Upper lobe of left lung (tissue), 6 donors: Measurements from ENCODE around the gene IGSF9. TPM values are rescaled to one million over a fixed set of nuclear protein-coding genes. Genes with fewer than 3 reads are reported as not detected.

Experiments used
- ATAC-seq, 2 donors: fragments of 200-7000 bp; cut with Tn5 transposase; one replicate each; pipeline ENCODE4 v1.9.1; 2022; ENCODE audit warnings: mild to moderate bottlenecking in 2 of 2, moderate library complexity in 2 of 2; ENCODE audit not compliant: low FRiP score in 2 of 2
- DNase-seq, 2 donors: peaks; one replicate each; pipeline ENCODE4 v3.0.0-alpha.2; 2019 to 2020
- H3K27ac ChIP-seq, 4 donors: fragments of 200-600 bp; sonication (generic); one replicate each; pipeline ENCODE4 v1.5.1; 2016 to 2019
- H3K27me3 ChIP-seq, 4 donors: fragments of 200-600 bp; sonication (generic); one replicate each; pipeline ENCODE4 v1.5.1; 2017 to 2019
- H3K36me3 ChIP-seq, 4 donors: fragments of 200-600 bp; sonication (generic); one replicate each; pipeline ENCODE4 v1.5.1; 2016 to 2019
- H3K4me1 ChIP-seq, 4 donors: fragments of 200-600 bp; sonication (generic); one replicate each; pipeline ENCODE4 v1.5.1; 2018 to 2019
- H3K4me3 ChIP-seq, 4 donors: fragments of 200-600 bp; sonication (generic); one replicate each; pipeline ENCODE4 v1.5.1; 2017 to 2019; ENCODE audit warnings: mild to moderate bottlenecking in 2 of 4, moderate library complexity in 1 of 4
- H3K9me3 ChIP-seq, 4 donors: fragments of 200-600 bp; sonication (generic); one replicate each; pipeline ENCODE4 v1.5.1; 2018 to 2019
- EP300 ChIP-seq, 4 donors: sonication (generic); formaldehyde crosslinking; IDR thresholded peaks; one replicate each; pipeline ENCODE4 v1.5.1; 2017; ENCODE audit warnings: antibody characterized with exemption in 4 of 4, control low read depth in 2 of 4
- POLR2A ChIP-seq, 4 donors: fragments of 450-650 bp; IDR thresholded peaks; one replicate each; pipeline ENCODE4 v1.5.1; 2016 to 2017; ENCODE audit warnings: antibody characterized with exemption in 4 of 4, mild to moderate bottlenecking in 2 of 4
- POLR2AphosphoS5 ChIP-seq, 2 donors: sonication (generic); formaldehyde crosslinking; IDR thresholded peaks; one replicate each; pipeline ENCODE4 v1.5.1; 2017; ENCODE audit warnings: antibody characterized with exemption in 2 of 2
- WGBS, 2 donors: methylation state at CpG; one replicate each; pipeline ENCODE4 v1.1.5; 2017 to 2018; 5-methylcytosine and 5-hydroxymethylcytosine counted together
- total RNA-seq, 6 donors: library from RNA; depleted of rRNA in 4 of 6; stranded (reverse); fragments of >200 nt in 4 of 6; gene quantifications; one replicate each; pipeline versions ENCODE4 v1.1.0 to v1.2.1, GENCODE V29; 2016 to 2021
- TF ChIP-seq, protein P1 (sequence below), 6 experiments: fragments of 450-650 bp in 4 of 6; fragments of 200-600 bp in 2 of 6; sonication (generic) in 2 of 6; IDR thresholded peaks; one replicate each; pipeline ENCODE4 v1.5.1; 2016 to 2019; ENCODE audit warnings: antibody characterized with exemption in 6 of 6
- donor health status: DM: no; HTN: no; CAD: no; lungs with moderate emphysema.
- donor health status: DM: no; HTN: yes; CAD: no; lungs with severe emphysema.

Gene IGSF9
- total RNA-seq, 6 donors from 2014 or later = 0.55 to 2.3 (median 1.5) TPM

DNA sequence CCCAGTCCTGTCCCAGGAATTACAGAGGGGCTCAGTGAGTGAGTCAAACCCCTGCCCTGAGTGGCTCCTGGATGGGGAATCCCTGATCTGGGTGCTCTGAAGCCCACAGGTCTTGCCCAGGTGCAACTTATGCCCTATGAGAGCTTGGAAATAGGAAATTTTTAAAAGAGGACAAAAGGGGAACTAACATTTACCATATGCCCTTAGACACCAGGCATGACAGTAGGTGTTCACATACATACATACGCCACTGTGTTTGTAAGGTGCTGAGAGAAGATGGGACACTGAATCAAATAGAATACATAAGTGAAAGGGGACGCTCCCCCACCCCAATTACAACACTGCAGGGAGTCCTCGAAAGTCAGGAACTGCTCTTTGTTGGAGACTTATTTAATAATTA lies 46.9 kb downstream of the IGSF9 start:
- Histone ChIP-seq H3K4me1 (peaks cover 21 to 39% (median 33%) of the 10 kb centered on the region in 4 donors), H3K4me3 (no peak overlapping the region), H3K9me3 (no peaks in the 10 kb centered on the region), H3K27ac (no peak overlapping the region), H3K36me3 (no peaks in the 10 kb centered on the region), H3K27me3 (no peaks in the 10 kb centered on the region)
- DNase-seq = no peak
- no peak for ATAC-seq
- TF ChIP-seq EP300 (IDR thresholded peaks at IDR 0.05) (no peak), POLR2A (IDR thresholded peaks at IDR 0.05) (no peak), POLR2AphosphoS5 (IDR thresholded peaks at IDR 0.05) (no peak)
- TF ChIP-seq, protein P1, sequence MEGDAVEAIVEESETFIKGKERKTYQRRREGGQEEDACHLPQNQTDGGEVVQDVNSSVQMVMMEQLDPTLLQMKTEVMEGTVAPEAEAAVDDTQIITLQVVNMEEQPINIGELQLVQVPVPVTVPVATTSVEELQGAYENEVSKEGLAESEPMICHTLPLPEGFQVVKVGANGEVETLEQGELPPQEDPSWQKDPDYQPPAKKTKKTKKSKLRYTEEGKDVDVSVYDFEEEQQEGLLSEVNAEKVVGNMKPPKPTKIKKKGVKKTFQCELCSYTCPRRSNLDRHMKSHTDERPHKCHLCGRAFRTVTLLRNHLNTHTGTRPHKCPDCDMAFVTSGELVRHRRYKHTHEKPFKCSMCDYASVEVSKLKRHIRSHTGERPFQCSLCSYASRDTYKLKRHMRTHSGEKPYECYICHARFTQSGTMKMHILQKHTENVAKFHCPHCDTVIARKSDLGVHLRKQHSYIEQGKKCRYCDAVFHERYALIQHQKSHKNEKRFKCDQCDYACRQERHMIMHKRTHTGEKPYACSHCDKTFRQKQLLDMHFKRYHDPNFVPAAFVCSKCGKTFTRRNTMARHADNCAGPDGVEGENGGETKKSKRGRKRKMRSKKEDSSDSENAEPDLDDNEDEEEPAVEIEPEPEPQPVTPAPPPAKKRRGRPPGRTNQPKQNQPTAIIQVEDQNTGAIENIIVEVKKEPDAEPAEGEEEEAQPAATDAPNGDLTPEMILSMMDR (IDR thresholded peaks at IDR 0.05) = no peak
- WGBS, 2 donors = 76 to 83% methylated on average over 3 of the region's 3 CpGs

DNA sequence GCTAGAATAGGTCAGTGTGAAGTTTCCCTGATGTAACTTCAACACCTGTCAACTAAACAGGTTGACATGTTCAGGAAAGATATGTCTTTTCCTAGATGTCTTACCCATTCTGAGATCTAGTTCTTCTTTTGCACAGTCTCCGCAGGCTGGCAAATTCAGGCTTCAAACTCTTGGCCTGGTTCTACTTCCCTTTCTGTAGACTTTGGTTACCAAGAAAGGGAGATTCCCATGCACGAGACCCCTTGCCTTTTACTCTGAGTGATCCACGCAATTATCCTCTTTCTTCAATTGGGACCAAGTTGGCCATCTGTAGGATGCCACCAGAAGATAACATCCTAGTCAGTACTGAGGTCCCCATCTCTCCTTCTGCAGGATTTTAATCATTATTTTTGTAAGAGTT lies 47.5 kb downstream of the IGSF9 start:
- 73 to 83% methylated on average over 3 of the region's 3 CpGs for WGBS, 2 donors
- no peaks in the 10 kb centered on the region for H3K36me3 ChIP-seq
- no peaks in the 10 kb centered on the region for H3K27me3 ChIP-seq
- no peak for ATAC-seq
- peak in 1 of 2 donors; percentile 38 for DNase-seq
- no peak for TF ChIP-seq POLR2A (IDR thresholded peaks at IDR 0.05)
- TF ChIP-seq, protein P1 (IDR thresholded peaks at IDR 0.05) = no peak
- TF ChIP-seq POLR2AphosphoS5 (IDR thresholded peaks at IDR 0.05) = no peak
- no peak for TF ChIP-seq EP300 (IDR thresholded peaks at IDR 0.05)
- H3K4me1 ChIP-seq = peaks cover 21 to 39% (median 33%) of the 10 kb centered on the region in 4 donors
- no peak overlapping the region for H3K27ac ChIP-seq
- H3K4me3 ChIP-seq = no peak overlapping the region
- H3K9me3 ChIP-seq = no peaks in the 10 kb centered on the region

DNA sequence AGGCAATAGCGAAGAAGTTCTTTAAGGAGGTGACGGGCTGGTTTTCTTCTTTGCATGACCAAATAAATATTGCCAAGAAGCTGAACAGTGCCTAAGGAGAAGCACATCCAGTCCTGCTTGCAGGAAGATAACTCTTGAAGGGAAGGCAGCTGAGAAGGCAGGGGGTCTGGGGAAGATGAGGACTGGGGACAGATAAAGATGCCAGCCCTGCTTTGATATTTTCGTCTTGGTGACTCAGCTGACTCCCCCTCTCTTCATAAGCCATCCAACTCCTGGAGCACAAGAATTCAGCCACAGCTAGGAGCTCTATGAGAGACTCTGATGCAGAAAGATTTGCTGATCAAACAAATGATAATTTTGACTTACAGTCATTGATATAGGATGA lies 48.9 kb downstream of the IGSF9 start:
- H3K9me3 ChIP-seq = no peaks in the 10 kb centered on the region
- TF ChIP-seq EP300 (IDR thresholded peaks at IDR 0.05) (no peak), POLR2A (IDR thresholded peaks at IDR 0.05) (no peak), POLR2AphosphoS5 (IDR thresholded peaks at IDR 0.05) (no peak)
- TF ChIP-seq, protein P1 (IDR thresholded peaks at IDR 0.05) = no peak
- peak overlapping the region in 3 of 4 donors; percentile 8 to 45 (median 43) for H3K27ac ChIP-seq
- no peak overlapping the region for H3K4me3 ChIP-seq
- no peaks in the 10 kb centered on the region for H3K36me3 ChIP-seq
- peaks cover 21 to 40% (median 33%) of the 10 kb centered on the region in 4 donors for H3K4me1 ChIP-seq
- no peak for ATAC-seq
- WGBS, 2 donors = 42 to 56% methylated on average over 3 of the region's 3 CpGs
- H3K27me3 ChIP-seq = no peaks in the 10 kb centered on the region
- DNase-seq = no peak

DNA sequence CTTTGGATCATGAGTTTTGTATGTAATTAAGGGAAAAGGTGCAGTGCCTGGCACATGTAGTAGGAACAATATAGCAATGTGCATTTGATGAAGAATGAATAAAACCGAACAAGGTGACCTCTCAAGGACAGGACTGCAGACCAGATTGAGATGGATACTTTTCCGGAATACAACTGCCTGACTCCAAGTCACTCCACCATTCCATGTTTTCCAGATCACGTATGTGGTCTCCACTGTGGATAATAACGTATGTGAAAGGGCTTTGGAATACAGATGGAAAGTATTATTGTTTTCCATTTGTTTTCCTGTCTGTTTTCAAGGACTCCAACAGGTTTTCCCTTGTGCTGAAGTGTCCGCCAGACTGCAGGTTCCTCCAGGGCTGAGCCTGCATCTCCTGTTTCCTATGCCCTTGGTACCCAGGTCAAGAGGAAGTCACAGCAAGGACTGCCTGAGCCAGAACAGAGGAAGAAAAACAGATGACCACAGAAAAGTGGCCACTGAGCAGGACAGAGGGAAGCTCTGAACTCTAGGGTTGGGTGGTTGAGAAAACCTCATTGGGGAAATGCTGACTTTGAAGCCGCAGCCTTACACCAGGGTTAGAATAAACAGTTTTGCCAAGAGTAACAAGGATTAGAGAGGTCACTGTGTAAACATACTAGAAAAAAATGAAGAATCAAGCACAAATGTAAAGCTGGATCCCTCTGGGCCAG lies 49.4 kb downstream of the IGSF9 start:
- DNase-seq (peak in 1 of 2 donors; percentile 51), ATAC-seq (peak; percentile 1 to 38)
- H3K36me3 ChIP-seq = no peaks in the 10 kb centered on the region
- TF ChIP-seq POLR2AphosphoS5 (IDR thresholded peaks at IDR 0.05) = peak in 1 of 2 donors; percentile 17
- TF ChIP-seq EP300 (IDR thresholded peaks at IDR 0.05) = no peak
- H3K27ac ChIP-seq = peak overlapping the region in 3 of 4 donors; percentile 8 to 45 (median 43)
- peaks cover 22 to 43% (median 31%) of the 10 kb centered on the region in 4 donors for H3K4me1 ChIP-seq
- H3K27me3 ChIP-seq = no peaks in the 10 kb centered on the region
- no peak overlapping the region for H3K4me3 ChIP-seq
- H3K9me3 ChIP-seq = no peaks in the 10 kb centered on the region
- WGBS, 2 donors = 53 to 61% methylated on average over 6 of the region's 6 CpGs

DNA sequence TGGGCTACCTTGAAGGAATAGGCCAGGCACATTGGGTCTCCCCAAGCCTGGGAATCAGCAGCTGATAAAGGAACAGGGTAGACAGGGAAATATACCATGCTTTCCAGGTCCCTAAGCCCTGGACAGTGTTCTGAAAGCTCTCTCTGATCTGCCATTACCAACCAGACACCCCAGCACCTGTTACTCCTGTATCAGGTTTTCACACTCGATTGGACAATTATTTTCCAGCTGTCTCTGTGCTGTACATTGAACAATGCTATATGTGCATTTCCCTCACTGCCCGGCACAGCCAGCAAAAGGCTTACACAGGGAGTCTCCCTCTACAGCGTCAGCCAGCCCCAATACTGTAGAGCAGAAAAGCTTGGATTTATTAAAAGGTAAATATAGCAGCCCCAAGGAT lies 50.1 kb downstream of the IGSF9 start:
- Histone ChIP-seq H3K27ac (no peak overlapping the region), H3K27me3 (no peaks in the 10 kb centered on the region), H3K9me3 (no peaks in the 10 kb centered on the region), H3K4me3 (no peak overlapping the region), H3K4me1 (peaks cover 23 to 43% (median 30%) of the 10 kb centered on the region in 4 donors), H3K36me3 (no peaks in the 10 kb centered on the region)
- TF ChIP-seq, protein P1 (IDR thresholded peaks at IDR 0.05) = no peak
- TF ChIP-seq POLR2AphosphoS5 (IDR thresholded peaks at IDR 0.05) = no peak
- TF ChIP-seq EP300 (IDR thresholded peaks at IDR 0.05) = no peak
- TF ChIP-seq POLR2A (IDR thresholded peaks at IDR 0.05) = no peak
- DNase-seq (no peak), ATAC-seq (no peak)
- 80 to 87% methylated on average over 3 of the region's 3 CpGs for WGBS, 2 donors
